ENCODE results near the gene UAP1L1.

DNA sequence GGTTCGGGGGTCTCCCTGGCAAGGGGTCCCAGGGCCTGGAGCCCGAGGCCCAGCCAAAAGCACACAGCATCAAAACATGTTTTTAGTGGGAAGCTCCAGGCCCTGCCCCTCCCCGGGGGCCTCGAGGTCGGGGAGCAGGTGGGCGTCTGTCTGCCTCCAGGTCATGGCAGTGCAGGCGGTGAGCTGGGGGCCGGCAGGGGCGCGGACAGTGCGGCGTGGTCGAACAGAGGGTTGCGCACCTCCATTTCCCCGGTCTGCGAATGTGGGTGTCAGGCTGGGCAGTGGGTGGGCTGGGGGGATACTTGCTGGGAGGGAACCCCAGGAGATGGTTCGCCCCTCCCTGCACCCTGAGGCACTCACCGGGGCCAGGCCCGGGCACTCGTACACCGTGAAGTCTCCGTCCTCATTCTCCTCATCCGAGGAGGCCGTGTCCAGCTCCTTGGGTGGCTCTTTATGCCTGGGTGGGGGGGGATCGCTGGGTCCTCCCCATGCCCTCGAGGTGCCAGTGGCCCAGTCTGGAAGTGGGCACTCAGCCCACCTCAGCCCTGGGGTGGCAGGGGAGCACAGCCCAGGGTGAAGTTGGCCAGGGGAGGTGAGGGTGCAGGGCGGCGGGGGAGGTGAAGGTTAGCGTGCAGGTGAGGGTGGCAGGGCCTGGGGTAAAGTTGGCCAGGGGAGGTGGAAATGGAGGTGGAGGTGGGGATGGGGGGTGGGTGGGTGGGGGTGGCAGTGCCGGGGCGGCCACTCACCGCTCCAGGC, 37.5 kb upstream of the UAP1L1 start:
- TF ChIP-seq POLR2AphosphoS5 (IDR thresholded peaks at IDR 0.05; ENCODE audit: low read depth, low read length) (no peak), POLR2A (IDR thresholded peaks at IDR 0.05; ENCODE audit: low read depth, low read length) (no peak), TAF1 (IDR thresholded peaks at IDR 0.05; ENCODE audit: borderline replicate concordance, low read depth, low read length) (no peak)

All from GM12892 (cell line).